Endodermal cell (in vitro differentiated cells): ENCODE results near the gene GMPR2. TPM values are rescaled to one million over a fixed set of nuclear protein-coding genes. Genes with fewer than 3 reads are reported as not detected.

Source experiments
- DNase-seq: peaks from one replicate; pipeline ENCODE4 v3.0.0-alpha.2; 2017
- H3K27ac ChIP-seq: 2 replicates; pipeline ENCODE4 v1.5.1; 2013; ENCODE audit warnings: mild to moderate bottlenecking, low read depth, low read length, moderate library complexity
- H3K27me3 ChIP-seq: 2 replicates; pipeline ENCODE4 v1.6.1; 2013; ENCODE audit warnings: mild to moderate bottlenecking, low read length, moderate library complexity; ENCODE audit not compliant: insufficient read depth, control insufficient read depth, poor library complexity, severe bottlenecking
- H3K36me3 ChIP-seq: 2 replicates; pipeline ENCODE4 v1.7.0; 2013; ENCODE audit warnings: mild to moderate bottlenecking, low read length, moderate library complexity; ENCODE audit not compliant: control insufficient read depth, insufficient read depth
- H3K4me1 ChIP-seq: one replicate; pipeline ENCODE4 v1.7.0; 2013; ENCODE audit warnings: low read length; ENCODE audit not compliant: control insufficient read depth, insufficient read depth
- H3K4me3 ChIP-seq: 2 replicates; pipeline ENCODE4 v1.5.1; 2013; ENCODE audit warnings: mild to moderate bottlenecking, low read length, moderate library complexity
- H3K9ac ChIP-seq: 2 replicates; pipeline ENCODE4 v1.6.1; 2013; ENCODE audit warnings: mild to moderate bottlenecking, low read length, moderate library complexity; ENCODE audit not compliant: poor library complexity, severe bottlenecking; ENCODE audit errors: extremely low read depth
- H3K9me3 ChIP-seq: 2 replicates; pipeline ENCODE4 v1.6.1; 2013; ENCODE audit warnings: mild to moderate bottlenecking, low read length, moderate library complexity; ENCODE audit not compliant: control insufficient read depth
- H3K27ac Mint-ChIP-seq: 2 replicates; pipeline ENCODE4 v1.8.0; 2020; ENCODE audit warnings: mixed read lengths
- H3K27me3 Mint-ChIP-seq: 2 replicates; pipeline ENCODE4 v1.8.0; 2021; ENCODE audit warnings: mild to moderate bottlenecking, mixed read lengths; ENCODE audit not compliant: insufficient read depth
- H3K36me3 Mint-ChIP-seq: 2 replicates; pipeline ENCODE4 v1.8.0; 2020; ENCODE audit warnings: low read depth, mixed read lengths
- H3K4me1 Mint-ChIP-seq: 2 replicates; pipeline ENCODE4 v1.8.0; 2020; ENCODE audit warnings: mixed read lengths
- H3K4me3 Mint-ChIP-seq: 2 replicates; pipeline ENCODE4 v1.8.0; 2020; ENCODE audit warnings: mild to moderate bottlenecking, moderate library complexity, mixed read lengths
- H3K9me3 Mint-ChIP-seq: 2 replicates; pipeline ENCODE4 v1.8.0; 2020; ENCODE audit warnings: mild to moderate bottlenecking, mixed read lengths
- WGBS, 2 experiments: methylation state at CpG; one replicate each; pipeline versions ENCODE4 v1.1.5 to v1.1.7; 2013; ENCODE audit warnings: missing lambda C conversion rate in 2 of 2, mixed read lengths in 1 of 2; ENCODE audit not compliant: insufficient coverage in 1 of 2, insufficient read length in 1 of 2; 5-methylcytosine and 5-hydroxymethylcytosine counted together
- total RNA-seq, 2 donors: library from RNA; stranded (reverse); fragmentation: NEBNext Ultra II Directional in 1 of 2; extraction: Animal tissue kit (Norgen Biotek cat#: 25700) in 1 of 2; gene quantifications; 2 replicates in 1 of 2; 3 replicates in 1 of 2; pipeline ENCODE4 v1.2.1, GENCODE V29; 2021
- TF ChIP-seq, protein P1 (sequence below): fragments of 200-600 bp; sonication (generic); conservative IDR thresholded peaks from 2 replicates; pipeline ENCODE4 v1.5.0; 2021; ENCODE audit warnings: antibody characterized with exemption, mild to moderate bottlenecking

The GMPR2 gene
- total RNA-seq, 2 donors from 2014 or later: 56.1 to 63.1 TPM

DNA sequence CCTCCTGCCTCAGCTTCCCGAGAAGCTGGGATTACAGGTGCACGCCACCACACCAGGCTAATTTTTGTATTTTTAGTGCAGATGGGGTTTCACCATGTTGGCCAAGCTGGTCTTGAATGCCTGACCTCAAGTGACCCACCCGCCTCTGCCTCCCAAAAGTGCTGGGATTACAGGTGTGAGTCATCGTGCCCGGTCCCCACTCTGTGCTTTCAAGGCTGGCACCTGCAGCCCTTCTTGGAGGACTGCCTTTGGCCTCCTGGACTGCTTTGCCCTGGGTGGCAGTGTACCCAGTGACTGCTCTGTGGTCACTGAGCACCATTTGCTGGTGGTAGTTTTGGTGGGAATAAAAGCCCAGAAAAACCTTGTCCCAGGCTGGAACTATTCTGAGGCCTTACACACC is 54.3 kb downstream of the GMPR2 start:
- Histone ChIP-seq H3K9me3 (no peaks in the 10 kb centered on the region), H3K27me3 (no peaks in the 10 kb centered on the region), H3K27ac (no peak overlapping the region), H3K4me3 (no peak overlapping the region), H3K36me3 (peaks cover 11% of the 10 kb centered on the region), H3K9ac (no peak overlapping the region), H3K4me1 (no peaks in the 10 kb centered on the region)
- DNase-seq: no peak
- Mint-ChIP-seq H3K9me3 (no peaks in the 10 kb centered on the region), H3K4me1 (no peaks in the 10 kb centered on the region), H3K27me3 (no peaks in the 10 kb centered on the region), H3K36me3 (peaks cover 8% of the 10 kb centered on the region), H3K27ac (no peak overlapping the region), H3K4me3 (no peak overlapping the region)
- TF ChIP-seq, protein P1, sequence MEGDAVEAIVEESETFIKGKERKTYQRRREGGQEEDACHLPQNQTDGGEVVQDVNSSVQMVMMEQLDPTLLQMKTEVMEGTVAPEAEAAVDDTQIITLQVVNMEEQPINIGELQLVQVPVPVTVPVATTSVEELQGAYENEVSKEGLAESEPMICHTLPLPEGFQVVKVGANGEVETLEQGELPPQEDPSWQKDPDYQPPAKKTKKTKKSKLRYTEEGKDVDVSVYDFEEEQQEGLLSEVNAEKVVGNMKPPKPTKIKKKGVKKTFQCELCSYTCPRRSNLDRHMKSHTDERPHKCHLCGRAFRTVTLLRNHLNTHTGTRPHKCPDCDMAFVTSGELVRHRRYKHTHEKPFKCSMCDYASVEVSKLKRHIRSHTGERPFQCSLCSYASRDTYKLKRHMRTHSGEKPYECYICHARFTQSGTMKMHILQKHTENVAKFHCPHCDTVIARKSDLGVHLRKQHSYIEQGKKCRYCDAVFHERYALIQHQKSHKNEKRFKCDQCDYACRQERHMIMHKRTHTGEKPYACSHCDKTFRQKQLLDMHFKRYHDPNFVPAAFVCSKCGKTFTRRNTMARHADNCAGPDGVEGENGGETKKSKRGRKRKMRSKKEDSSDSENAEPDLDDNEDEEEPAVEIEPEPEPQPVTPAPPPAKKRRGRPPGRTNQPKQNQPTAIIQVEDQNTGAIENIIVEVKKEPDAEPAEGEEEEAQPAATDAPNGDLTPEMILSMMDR: no peak
- 95% methylated on average over 5 of the region's 5 CpGs for WGBS, 2 experiments

Other genes starting within 250 kb of the GMPR2 start
- gene DHRS4L2, start 244.0 kb upstream of the GMPR2 start, total RNA-seq: 10 to 100 TPM; 16.7 to 17.3 TPM
- 1 to 10 TPM; 2.1 to 4.4 TPM for gene CARMIL3, start 180.9 kb upstream of the GMPR2 start, total RNA-seq
- gene CPNE6, start 161.4 kb upstream of the GMPR2 start, total RNA-seq: not detected
- 10 to 100 TPM; 37.7 to 42.8 TPM for gene PCK2, start 138.6 kb upstream of the GMPR2 start, total RNA-seq
- 10 to 100 TPM; 71.1 to 72.2 TPM for gene DCAF11, start 118.2 kb upstream of the GMPR2 start, total RNA-seq
- gene NRL, start 118.0 kb upstream of the GMPR2 start, total RNA-seq: 1 to 10 TPM; 1.9 TPM
- gene FITM1, start 102.3 kb upstream of the GMPR2 start, total RNA-seq: 1 to 10 TPM in 1 of 2 donors, not detected in 1; 1.1 TPM
- gene PSME1, start 96.7 kb upstream of the GMPR2 start, total RNA-seq: 100 to 1,000 TPM in 1 of 2 donors, 10 to 100 TPM in 1; 68.6 to 108 TPM
- gene EMC9, start 91.3 kb upstream of the GMPR2 start, total RNA-seq: 10 to 100 TPM; 34.0 to 39.5 TPM
- gene PSME2, start 86.3 kb upstream of the GMPR2 start, total RNA-seq: 100 to 1,000 TPM; 106 to 112 TPM
- gene RNF31, start 85.4 kb upstream of the GMPR2 start, total RNA-seq: 10 to 100 TPM; 75.5 to 82.9 TPM
- gene IRF9, start 71.7 kb upstream of the GMPR2 start, total RNA-seq: 10 to 100 TPM; 13.6 to 26.9 TPM
- 10 to 100 TPM; 60.3 to 98.3 TPM for gene REC8, start 60.8 kb upstream of the GMPR2 start, total RNA-seq
- gene IPO4, start 44.1 kb upstream of the GMPR2 start, total RNA-seq: 10 to 100 TPM; 56.3 to 67.4 TPM
- gene TM9SF1, start 37.5 kb upstream of the GMPR2 start, total RNA-seq: 10 to 100 TPM; 37.4 to 40.8 TPM
- under 1 TPM; 0.38 to 0.51 TPM for gene TSSK4, start 27.2 kb upstream of the GMPR2 start, total RNA-seq
- 10 to 100 TPM; 38.8 to 44.3 TPM for gene CHMP4A, start 19.4 kb upstream of the GMPR2 start, total RNA-seq
- 10 to 100 TPM; 21.0 to 25.0 TPM for gene MDP1, start 16.9 kb upstream of the GMPR2 start, total RNA-seq
- gene NEDD8, start 562 bp upstream of the GMPR2 start, total RNA-seq: 100 to 1,000 TPM; 210 to 267 TPM
- 10 to 100 TPM; 43.4 to 43.5 TPM for gene TINF2, start 9.7 kb downstream of the GMPR2 start, total RNA-seq
- gene TGM1, start 30.2 kb downstream of the GMPR2 start, total RNA-seq: 1 to 10 TPM; 1.6 to 3.4 TPM
- gene RABGGTA, start 38.7 kb downstream of the GMPR2 start, total RNA-seq: 10 to 100 TPM; 20.2 to 20.5 TPM
- 10 to 100 TPM; 21.2 to 22.5 TPM for gene DHRS1, start 66.9 kb downstream of the GMPR2 start, total RNA-seq
- 10 to 100 TPM; 31.1 to 32.0 TPM for gene NOP9, start 66.9 kb downstream of the GMPR2 start, total RNA-seq
- 1 to 10 TPM in 1 of 2 donors, under 1 TPM in 1; 0.97 to 3.1 TPM for gene CIDEB, start 75.0 kb downstream of the GMPR2 start, total RNA-seq
- 1 to 10 TPM; 7.4 to 9.5 TPM for gene LTB4R2, start 77.2 kb downstream of the GMPR2 start, total RNA-seq
- 1 to 10 TPM; 6.4 to 6.6 TPM for gene LTB4R, start 78.6 kb downstream of the GMPR2 start, total RNA-seq
- gene ADCY4, start 102.1 kb downstream of the GMPR2 start, total RNA-seq: not detected
- not detected for gene RIPK3, start 107.1 kb downstream of the GMPR2 start, total RNA-seq
- gene NFATC4, start 135.3 kb downstream of the GMPR2 start, total RNA-seq: 10 to 100 TPM; 24.8 to 34.1 TPM
- gene NYNRIN, start 166.1 kb downstream of the GMPR2 start, total RNA-seq: 10 to 100 TPM; 19.5 to 19.7 TPM
- 1 to 10 TPM; 2.1 to 2.4 TPM for gene CBLN3, start 196.7 kb downstream of the GMPR2 start, total RNA-seq
- gene KHNYN, start 197.0 kb downstream of the GMPR2 start, total RNA-seq: 10 to 100 TPM; 46.2 to 46.6 TPM
- gene SDR39U1, start 209.8 kb downstream of the GMPR2 start, total RNA-seq: 10 to 100 TPM; 40.4 to 41.3 TPM